AG09319 (cell line): ENCODE measurements around the gene TMEM94.
A peak's percentile ranks its signal among the peaks of the same experiment; 100 is the strongest.
"Not testable (repeated sequence)": the region's sequence is repeated elsewhere in the genome, so short reads cannot be mapped to it uniquely, and the experiment has no call there.

Experiments
- DNase-seq: peaks from one replicate; pipeline ENCODE4 v3.0.0-alpha.2; 2010; ENCODE audit warnings: low read depth; ENCODE audit errors: extremely low read depth
- CTCF ChIP-seq: IDR thresholded peaks from 2 replicates; pipeline ENCODE4 v1.5.1; 2011; ENCODE audit warnings: low read depth, mild to moderate bottlenecking, inconsistent platforms, low read length, moderate library complexity

TMEM94 gene

GRCh38 chr17:75518983-75519537 lies 62.6 kb downstream of the TMEM94 start:
- no peak for TF ChIP-seq CTCF
- DNase-seq = no peak

- DNase-seq = not testable (repeated sequence)
Observed at GRCh38 chr17:75520413-75520812, 64.0 kb downstream of the TMEM94 start.

GRCh38 chr17:75521290-75521689 lies 64.9 kb downstream of the TMEM94 start:
- TF ChIP-seq CTCF = no peak
- DNase-seq = no peak

GRCh38 chr17:75521951-75522727 lies 65.7 kb downstream of the TMEM94 start:
- no peak for TF ChIP-seq CTCF
- no peak for DNase-seq

- TF ChIP-seq CTCF = no peak
- DNase-seq = no peak
Observed at GRCh38 chr17:75523647-75524046, 67.2 kb downstream of the TMEM94 start.

GRCh38 chr17:75524269-75524969 lies 68.0 kb downstream of the TMEM94 start:
- DNase-seq = no peak
- no peak for TF ChIP-seq CTCF

GRCh38 chr17:75524970-75525805 lies 68.8 kb downstream of the TMEM94 start, which contains the start of gene LLGL2:
Gene LLGL2 (plus strand): TSS chr17:75525697. CDS start chr17:75543427, 17,730 bp downstream.
- peak; percentile 19 for TF ChIP-seq CTCF
- no peak for DNase-seq
